Mesodermal cell (in vitro differentiated cells): ENCODE measurements around the gene APCDD1L.

Source experiments
- H3K27ac ChIP-seq: 2 replicates; pipeline ENCODE4 v1.7.0; 2013; ENCODE audit warnings: mild to moderate bottlenecking, low read depth, low read length, moderate library complexity; ENCODE audit not compliant: severe bottlenecking
- H3K36me3 ChIP-seq: 2 replicates; pipeline ENCODE4 v1.7.1; 2013; ENCODE audit warnings: mild to moderate bottlenecking, low read length, moderate library complexity; ENCODE audit not compliant: control insufficient read depth, insufficient read depth
- H3K4me1 ChIP-seq: one replicate; pipeline ENCODE4 v1.7.1; 2013; ENCODE audit warnings: mild to moderate bottlenecking, low read length; ENCODE audit not compliant: insufficient read depth, control insufficient read depth, poor library complexity, severe bottlenecking
- H3K4me3 ChIP-seq: 2 replicates; pipeline ENCODE4 v1.7.0; 2013; ENCODE audit warnings: low read length, control low read depth, mild to moderate bottlenecking; ENCODE audit not compliant: insufficient read depth, poor library complexity, severe bottlenecking; ENCODE audit errors: extremely low read depth
- H3K9me3 ChIP-seq: 2 replicates; pipeline ENCODE4 v1.7.1; 2013; ENCODE audit warnings: mild to moderate bottlenecking, low read length, moderate library complexity; ENCODE audit not compliant: control insufficient read depth
- WGBS, 2 experiments: methylation state at CpG; one replicate each; pipeline ENCODE4 v1.1.5; 2013; ENCODE audit warnings: missing lambda C conversion rate in 2 of 2; ENCODE audit not compliant: insufficient coverage in 2 of 2; 5-methylcytosine and 5-hydroxymethylcytosine counted together

The APCDD1L gene

GRCh38 chr20:58461899-58462298 lies 53.3 kb downstream of the APCDD1L start:
- Histone ChIP-seq H3K4me1 (peaks cover 23% of the 10 kb centered on the region), H3K36me3 (peaks cover 9% of the 10 kb centered on the region), H3K27ac (no peak overlapping the region), H3K9me3 (peaks cover 6% of the 10 kb centered on the region), H3K4me3 (no peak overlapping the region)
- WGBS, 2 experiments: 96 to 100% methylated on average over 4 to 5 of the region's 6 CpGs

- Histone ChIP-seq H3K27ac (no peak overlapping the region), H3K9me3 (peaks cover 6% of the 10 kb centered on the region), H3K4me3 (no peak overlapping the region), H3K36me3 (peaks cover 13% of the 10 kb centered on the region), H3K4me1 (peaks cover 23% of the 10 kb centered on the region)
- WGBS, 2 experiments: 95 to 97% methylated on average over 21 to 25 of the region's 25 CpGs
Observed at GRCh38 chr20:58461104-58461503, 54.1 kb downstream of the APCDD1L start.

GRCh38 chr20:58459058-58459750 lies 56.0 kb downstream of the APCDD1L start:
- H3K4me1 ChIP-seq: peaks cover 23% of the 10 kb centered on the region
- WGBS, 2 experiments: 81 to 90% methylated on average over 2 of the region's 5 CpGs
- H3K4me3 ChIP-seq: no peak overlapping the region
- H3K27ac ChIP-seq: peak overlapping the region; percentile 46
- H3K36me3 ChIP-seq: peaks cover 17% of the 10 kb centered on the region
- peaks cover 11% of the 10 kb centered on the region for H3K9me3 ChIP-seq

GRCh38 chr20:58458342-58459057 lies 56.7 kb downstream of the APCDD1L start:
- H3K4me1 ChIP-seq: peaks cover 23% of the 10 kb centered on the region
- H3K27ac ChIP-seq: peak overlapping the region; percentile 46
- peaks cover 19% of the 10 kb centered on the region for H3K36me3 ChIP-seq
- H3K4me3 ChIP-seq: no peak overlapping the region
- 78 to 85% methylated on average over 12 of the region's 16 CpGs for WGBS, 2 experiments
- peaks cover 15% of the 10 kb centered on the region for H3K9me3 ChIP-seq

GRCh38 chr20:58457083-58457695 lies 58.0 kb downstream of the APCDD1L start:
- Histone ChIP-seq H3K36me3 (peaks cover 23% of the 10 kb centered on the region), H3K4me3 (no peak overlapping the region), H3K9me3 (peaks cover 15% of the 10 kb centered on the region), H3K4me1 (peaks cover 23% of the 10 kb centered on the region), H3K27ac (no peak overlapping the region)
- WGBS, 2 experiments: 92 to 93% methylated on average over 12 to 14 of the region's 14 CpGs

GRCh38 chr20:58454460-58454859 lies 60.7 kb downstream of the APCDD1L start:
- peaks cover 15% of the 10 kb centered on the region for H3K9me3 ChIP-seq
- peaks cover 28% of the 10 kb centered on the region for H3K36me3 ChIP-seq
- peaks cover 21% of the 10 kb centered on the region for H3K4me1 ChIP-seq
- H3K27ac ChIP-seq: no peak overlapping the region
- no peak overlapping the region for H3K4me3 ChIP-seq

- H3K4me3 ChIP-seq: no peak overlapping the region
- H3K27ac ChIP-seq: no peak overlapping the region
- WGBS, 2 experiments: 73 to 80% methylated on average over 2 to 3 of the region's 5 CpGs
Observed at GRCh38 chr20:58453391-58453790, 61.8 kb downstream of the APCDD1L start.

GRCh38 chr20:58452667-58453255 lies 62.4 kb downstream of the APCDD1L start:
- H3K4me3 ChIP-seq: no peak overlapping the region
- H3K27ac ChIP-seq: no peak overlapping the region
- 43 to 64% methylated on average over 2 to 4 of the region's 4 CpGs for WGBS, 2 experiments
- peaks cover 10% of the 10 kb centered on the region for H3K9me3 ChIP-seq
- peaks cover 6% of the 10 kb centered on the region for H3K4me1 ChIP-seq
- H3K36me3 ChIP-seq: peaks cover 34% of the 10 kb centered on the region

More at GRCh38 chr20:58453391-58453790, 61.8 kb downstream of the APCDD1L start:
- peaks cover 15% of the 10 kb centered on the region for H3K9me3 ChIP-seq
- H3K4me1 ChIP-seq: peaks cover 12% of the 10 kb centered on the region
- H3K36me3 ChIP-seq: peaks cover 33% of the 10 kb centered on the region

GRCh38 chr20:58450254-58450653 lies 64.9 kb downstream of the APCDD1L start:
- Histone ChIP-seq H3K27ac (no peak overlapping the region), H3K4me1 (no peaks in the 10 kb centered on the region), H3K4me3 (no peak overlapping the region), H3K36me3 (peaks cover 44% of the 10 kb centered on the region), H3K9me3 (peaks cover 10% of the 10 kb centered on the region)
- WGBS, 2 experiments: 92 to 99% methylated on average over 6 to 8 of the region's 10 CpGs

GRCh38 chr20:58449681-58450221 lies 65.4 kb downstream of the APCDD1L start:
- no peak overlapping the region for H3K27ac ChIP-seq
- H3K36me3 ChIP-seq: peaks cover 49% of the 10 kb centered on the region

More at GRCh38 chr20:58449681-58450221, 65.4 kb downstream of the APCDD1L start:
- H3K4me1 ChIP-seq: no peaks in the 10 kb centered on the region
- H3K9me3 ChIP-seq: peaks cover 10% of the 10 kb centered on the region
- WGBS, 2 experiments: 91 to 96% methylated on average over 6 to 9 of the region's 10 CpGs
- H3K4me3 ChIP-seq: no peak overlapping the region
